Stimulated activated naive B cell treated with anti-CD40 and anti-IgM and Interleukin-4, amounts not matched to agents 10 μg/mL and 1 μg/mL and 100 μg/mL, for 72 hours (primary cell): ENCODE measurements around the gene MRPS26.
"Not testable (repeated sequence)": the region's sequence is repeated elsewhere in the genome, so short reads cannot be mapped to it uniquely, and the experiment has no call there.

Experiments
- ATAC-seq, 2 donors: fragments of 150-1000 bp; cut with Tn5 transposase; replicated peaks; 2 replicates each; pipeline ENCODE4 v1.10.0; 2021; ENCODE audit warnings: moderate library complexity in 1 of 2
- DNase-seq: peaks from one replicate; pipeline ENCODE4 v3.0.0; 2021
- H3K27ac Mint-ChIP-seq: one replicate; pipeline ENCODE4 v1.8.0; 2022; ENCODE audit warnings: mild to moderate bottlenecking, mixed read lengths
- H3K27me3 Mint-ChIP-seq, 2 donors: one replicate each; pipeline ENCODE4 v1.8.0; 2022; ENCODE audit warnings: mixed read lengths in 2 of 2
- H3K36me3 Mint-ChIP-seq, 2 donors: one replicate each; pipeline ENCODE4 v1.8.0; 2022; ENCODE audit warnings: mixed read lengths in 2 of 2, mild to moderate bottlenecking in 1 of 2
- H3K4me1 Mint-ChIP-seq, 2 donors: one replicate each; pipeline ENCODE4 v1.8.0; 2022; ENCODE audit warnings: mixed read lengths in 2 of 2, mild to moderate bottlenecking in 1 of 2
- H3K4me3 Mint-ChIP-seq, 2 donors: one replicate each; pipeline ENCODE4 v1.8.0; 2022; ENCODE audit warnings: mild to moderate bottlenecking in 2 of 2, mixed read lengths in 2 of 2, moderate library complexity in 1 of 2
- H3K9me3 Mint-ChIP-seq, 2 donors: one replicate each; pipeline ENCODE4 v1.8.0; 2022; ENCODE audit warnings: mixed read lengths in 2 of 2, mild to moderate bottlenecking in 1 of 2

MRPS26 gene

GRCh38 chr20:3045816-3046676 is at the start of gene MRPS26:
MRPS26 (plus strand) TSS chr20:3046052; CDS start chr20:3046069, 17 bp downstream.
- peaks cover 24 to 35% of the 10 kb centered on the region in 2 donors for H3K36me3 Mint-ChIP-seq
- H3K27ac Mint-ChIP-seq, result peak within 1 kb of the TSS; percentile 95
- H3K4me3 Mint-ChIP-seq, result peak within 1 kb of the TSS; percentile 86 to 94
- peaks cover 16 to 38% of the 10 kb centered on the region in 2 donors for H3K4me1 Mint-ChIP-seq
- no peaks in the 10 kb centered on the region for H3K9me3 Mint-ChIP-seq
- no peaks in the 10 kb centered on the region for H3K27me3 Mint-ChIP-seq
- ATAC-seq (peak; percentile 93 to 95), DNase-seq (peak; percentile 84)

DNA sequence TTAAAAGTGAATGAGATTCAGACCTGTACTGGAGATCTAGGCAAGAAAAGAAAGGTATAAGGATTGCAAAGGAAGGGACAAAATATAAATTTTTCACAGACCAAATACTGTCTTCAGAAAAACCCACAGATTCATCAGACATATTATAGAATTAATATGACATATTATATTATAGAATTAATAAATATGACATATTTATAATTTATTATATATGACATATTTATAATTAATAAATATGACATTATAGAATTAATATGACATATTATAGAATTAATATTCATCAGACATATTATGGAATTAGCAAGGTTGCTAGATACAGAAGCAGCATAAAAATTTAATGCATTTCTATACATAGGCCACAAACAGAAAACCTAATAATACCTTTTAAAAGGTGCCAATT is 47.1 kb upstream of the MRPS26 start:
- Mint-ChIP-seq H3K27me3 (no peaks in the 10 kb centered on the region), H3K36me3 (peaks cover 26 to 34% of the 10 kb centered on the region in 2 donors), H3K4me3 (no peak overlapping the region), H3K9me3 (no peaks in the 10 kb centered on the region), H3K4me1 (peaks cover 0 to 2% of the 10 kb centered on the region in 2 donors), H3K27ac (no peak overlapping the region)
- DNase-seq (no peak), ATAC-seq (no peak)

GRCh38 chr20:3000852-3001523 is 44.9 kb upstream of the MRPS26 start:
- ATAC-seq, result peak; percentile 58 to 88
- Mint-ChIP-seq H3K27ac (no peak overlapping the region), H3K27me3 (no peaks in the 10 kb centered on the region)

GRCh38 chr20:3003416-3003815 is 42.4 kb upstream of the MRPS26 start:
- Mint-ChIP-seq H3K9me3 (no peaks in the 10 kb centered on the region), H3K27me3 (no peaks in the 10 kb centered on the region), H3K36me3 (peaks cover 24 to 31% of the 10 kb centered on the region in 2 donors), H3K27ac (no peak overlapping the region), H3K4me1 (no peaks in the 10 kb centered on the region), H3K4me3 (no peak overlapping the region)
- ATAC-seq, result no peak
- DNase-seq, result no peak

More at GRCh38 chr20:3000852-3001523, 44.9 kb upstream of the MRPS26 start:
- Mint-ChIP-seq H3K9me3 (no peaks in the 10 kb centered on the region), H3K4me3 (no peak overlapping the region), H3K36me3 (peaks cover 18 to 24% of the 10 kb centered on the region in 2 donors), H3K4me1 (no peaks in the 10 kb centered on the region)
- DNase-seq, result no peak

DNA sequence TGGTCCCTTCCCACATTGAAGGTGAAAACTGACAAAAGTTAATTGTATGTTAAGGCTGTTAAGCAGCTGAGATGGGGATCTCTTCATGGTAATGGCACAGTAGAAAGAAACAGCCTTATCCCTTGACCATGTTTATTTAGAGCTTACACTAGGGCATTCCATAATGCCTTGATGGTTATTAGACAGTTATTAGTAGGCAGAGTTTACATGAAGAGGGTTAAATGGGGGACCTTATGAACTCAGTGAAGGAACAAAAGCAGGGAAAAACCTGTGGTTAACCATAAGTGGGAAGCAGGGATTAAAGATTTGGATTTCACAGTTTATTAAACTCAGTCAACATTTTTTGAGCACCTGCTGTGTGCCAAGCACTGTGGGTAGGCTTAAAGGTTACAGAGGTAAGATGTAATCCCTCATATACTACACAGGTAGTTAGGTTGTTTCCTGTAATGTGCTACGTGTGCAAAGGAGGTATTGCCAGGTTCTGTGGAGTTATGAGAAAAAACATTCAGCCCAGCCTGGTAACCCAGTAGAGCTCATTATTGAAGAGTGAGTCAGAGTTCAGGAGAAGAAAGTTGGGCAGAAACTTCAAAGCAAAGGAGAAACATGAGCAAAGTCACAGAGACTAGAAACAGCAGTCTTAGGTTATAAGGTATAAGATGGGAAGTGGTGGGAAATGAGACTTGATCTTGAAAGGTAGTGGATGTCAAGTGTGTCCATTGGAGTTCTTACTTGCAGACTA is 34.7 kb upstream of the MRPS26 start:
- H3K9me3 Mint-ChIP-seq, result no peaks in the 10 kb centered on the region
- ATAC-seq, result no peak

GRCh38 chr20:3011752-3012151 is 34.1 kb upstream of the MRPS26 start:
- no peak overlapping the region for H3K4me3 Mint-ChIP-seq
- no peaks in the 10 kb centered on the region for H3K4me1 Mint-ChIP-seq
- no peaks in the 10 kb centered on the region for H3K9me3 Mint-ChIP-seq
- H3K27me3 Mint-ChIP-seq, result no peaks in the 10 kb centered on the region
- DNase-seq, result no peak
- H3K27ac Mint-ChIP-seq, result no peak overlapping the region
- H3K36me3 Mint-ChIP-seq, result peaks cover 30 to 57% of the 10 kb centered on the region in 2 donors
- ATAC-seq, result no peak

More for the DNA sequence above, 34.7 kb upstream of the MRPS26 start:
- H3K27me3 Mint-ChIP-seq, result no peaks in the 10 kb centered on the region
- no peak overlapping the region for H3K4me3 Mint-ChIP-seq
- H3K4me1 Mint-ChIP-seq, result no peaks in the 10 kb centered on the region
- H3K27ac Mint-ChIP-seq, result no peak overlapping the region
- peaks cover 29 to 57% of the 10 kb centered on the region in 2 donors for H3K36me3 Mint-ChIP-seq
- DNase-seq, result no peak

GRCh38 chr20:3013771-3014170 is 32.1 kb upstream of the MRPS26 start:
- DNase-seq (no peak), ATAC-seq (no peak)
- H3K27ac Mint-ChIP-seq, result no peak overlapping the region
- no peaks in the 10 kb centered on the region for H3K27me3 Mint-ChIP-seq
- H3K36me3 Mint-ChIP-seq, result peaks cover 33 to 54% of the 10 kb centered on the region in 2 donors
- no peaks in the 10 kb centered on the region for H3K4me1 Mint-ChIP-seq
- H3K4me3 Mint-ChIP-seq, result no peak overlapping the region
- H3K9me3 Mint-ChIP-seq, result no peaks in the 10 kb centered on the region

GRCh38 chr20:3014179-3014578 is 31.7 kb upstream of the MRPS26 start:
- Mint-ChIP-seq H3K4me3 (no peak overlapping the region), H3K27me3 (no peaks in the 10 kb centered on the region)
- ATAC-seq, result no peak

DNA sequence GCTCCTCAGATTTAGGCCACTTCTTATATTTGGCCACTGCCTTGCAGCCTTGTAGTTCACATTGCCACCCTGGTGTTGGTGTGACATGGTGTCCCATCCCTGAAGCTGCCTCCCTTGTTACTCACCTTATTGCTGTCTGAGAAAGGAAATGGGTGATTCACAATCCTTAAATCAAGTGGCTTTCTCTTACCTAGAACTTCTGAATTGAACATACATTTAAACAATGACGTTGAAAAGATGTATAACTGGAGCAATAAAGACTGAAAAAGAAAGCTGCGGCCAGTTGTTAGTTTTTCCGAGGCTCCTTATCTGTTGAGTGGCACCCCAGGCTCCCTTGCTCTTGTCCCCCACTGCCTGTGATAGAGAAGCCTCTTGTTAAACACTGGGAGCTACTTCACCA is 31.2 kb upstream of the MRPS26 start:
- Mint-ChIP-seq H3K9me3 (no peaks in the 10 kb centered on the region), H3K27me3 (no peaks in the 10 kb centered on the region), H3K4me1 (no peaks in the 10 kb centered on the region), H3K4me3 (no peak overlapping the region), H3K27ac (peak overlapping the region; percentile 62), H3K36me3 (peaks cover 25 to 48% of the 10 kb centered on the region in 2 donors)
- ATAC-seq, result no peak
- DNase-seq, result no peak

More at GRCh38 chr20:3014179-3014578, 31.7 kb upstream of the MRPS26 start:
- Mint-ChIP-seq H3K9me3 (no peaks in the 10 kb centered on the region), H3K4me1 (no peaks in the 10 kb centered on the region), H3K36me3 (peaks cover 29 to 50% of the 10 kb centered on the region in 2 donors), H3K27ac (no peak overlapping the region)
- DNase-seq, result no peak

DNA sequence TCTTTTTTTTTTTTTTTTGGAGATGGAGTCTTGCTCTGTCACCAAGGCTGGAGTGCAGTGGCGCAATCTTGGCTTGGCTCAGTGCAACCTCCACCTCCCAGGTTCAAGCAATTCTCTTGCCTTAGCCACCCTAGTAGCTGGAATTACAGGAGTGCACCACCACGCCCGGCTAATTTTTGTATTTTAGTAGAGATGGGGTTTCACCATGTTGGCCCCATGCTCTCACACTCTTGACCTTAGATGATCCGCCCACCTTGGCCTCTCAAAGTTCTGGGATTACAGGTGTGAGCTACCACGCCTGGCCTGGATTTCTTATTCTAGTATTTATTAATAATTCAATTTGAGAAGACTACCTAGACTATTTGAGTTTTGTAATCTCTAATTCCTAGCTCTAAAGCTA is 30.6 kb upstream of the MRPS26 start:
- not testable (repeated sequence) for H3K9me3 Mint-ChIP-seq, DNase-seq, H3K4me1 Mint-ChIP-seq, H3K27me3 Mint-ChIP-seq, ATAC-seq, H3K4me3 Mint-ChIP-seq
- Mint-ChIP-seq H3K27ac (peak overlapping the region; percentile 62), H3K36me3 (peaks cover 26 to 46% of the 10 kb centered on the region in 2 donors)

- DNase-seq, result no peak
Observed at GRCh38 chr20:3021327-3021726, 24.5 kb upstream of the MRPS26 start.

GRCh38 chr20:3021777-3022176 is 24.1 kb upstream of the MRPS26 start:
- Mint-ChIP-seq H3K36me3 (peaks cover 55 to 68% of the 10 kb centered on the region in 2 donors), H3K27ac (peak overlapping the region; percentile 70), H3K4me3 (no peak overlapping the region), H3K27me3 (no peaks in the 10 kb centered on the region), H3K9me3 (no peaks in the 10 kb centered on the region), H3K4me1 (peaks cover 12 to 17% of the 10 kb centered on the region in 2 donors)
- ATAC-seq (peak; percentile 78 to 87), DNase-seq (no peak)

More at GRCh38 chr20:3021327-3021726, 24.5 kb upstream of the MRPS26 start:
- peaks cover 12 to 17% of the 10 kb centered on the region in 2 donors for H3K4me1 Mint-ChIP-seq
- H3K27ac Mint-ChIP-seq, result peak overlapping the region; percentile 70
- H3K36me3 Mint-ChIP-seq, result peaks cover 53 to 66% of the 10 kb centered on the region in 2 donors
- peak; percentile 23 to 33 for ATAC-seq
- no peaks in the 10 kb centered on the region for H3K9me3 Mint-ChIP-seq
- no peak overlapping the region for H3K4me3 Mint-ChIP-seq
- no peaks in the 10 kb centered on the region for H3K27me3 Mint-ChIP-seq

GRCh38 chr20:3022559-3023490 is 23.0 kb upstream of the MRPS26 start:
- ATAC-seq, H3K27ac Mint-ChIP-seq, H3K4me3 Mint-ChIP-seq, H3K9me3 Mint-ChIP-seq, H3K27me3 Mint-ChIP-seq, DNase-seq: not testable (repeated sequence)
- peaks cover 15 to 17% of the 10 kb centered on the region in 2 donors for H3K4me1 Mint-ChIP-seq
- peaks cover 52 to 67% of the 10 kb centered on the region in 2 donors for H3K36me3 Mint-ChIP-seq
